ENCODE results near the gene PLD4.

PLD4 gene

DNA sequence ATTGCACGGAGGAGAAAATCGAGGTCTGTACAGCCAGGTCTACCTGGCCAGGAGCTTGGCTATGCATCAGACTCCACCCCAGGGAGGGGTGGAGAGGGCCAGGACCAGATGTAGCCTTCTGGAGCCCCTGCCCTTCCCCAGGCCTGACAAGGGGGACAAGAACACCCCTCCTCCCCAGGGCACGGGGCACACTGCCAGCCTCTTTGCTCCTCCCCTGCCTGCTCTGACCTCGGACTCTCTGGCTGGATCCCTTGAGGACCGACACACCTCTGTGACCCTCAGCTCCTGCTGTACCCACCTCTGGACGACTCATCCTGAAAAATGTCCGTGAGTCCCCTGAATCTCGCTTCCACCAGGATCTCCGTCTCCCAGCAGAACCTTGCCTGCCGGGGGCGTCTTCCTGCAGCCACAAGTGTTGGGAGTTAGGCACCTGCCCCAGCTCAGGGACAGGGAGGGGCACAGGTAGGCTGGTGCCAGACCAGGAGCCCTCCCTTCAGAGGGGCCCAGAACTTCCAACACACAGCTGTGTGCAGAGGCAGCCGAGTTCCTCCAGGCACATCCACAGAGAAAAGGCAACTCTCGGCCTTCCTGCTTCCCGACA, 31.7 kb downstream of the PLD4 start:
- TF ChIP-seq, protein P1, sequence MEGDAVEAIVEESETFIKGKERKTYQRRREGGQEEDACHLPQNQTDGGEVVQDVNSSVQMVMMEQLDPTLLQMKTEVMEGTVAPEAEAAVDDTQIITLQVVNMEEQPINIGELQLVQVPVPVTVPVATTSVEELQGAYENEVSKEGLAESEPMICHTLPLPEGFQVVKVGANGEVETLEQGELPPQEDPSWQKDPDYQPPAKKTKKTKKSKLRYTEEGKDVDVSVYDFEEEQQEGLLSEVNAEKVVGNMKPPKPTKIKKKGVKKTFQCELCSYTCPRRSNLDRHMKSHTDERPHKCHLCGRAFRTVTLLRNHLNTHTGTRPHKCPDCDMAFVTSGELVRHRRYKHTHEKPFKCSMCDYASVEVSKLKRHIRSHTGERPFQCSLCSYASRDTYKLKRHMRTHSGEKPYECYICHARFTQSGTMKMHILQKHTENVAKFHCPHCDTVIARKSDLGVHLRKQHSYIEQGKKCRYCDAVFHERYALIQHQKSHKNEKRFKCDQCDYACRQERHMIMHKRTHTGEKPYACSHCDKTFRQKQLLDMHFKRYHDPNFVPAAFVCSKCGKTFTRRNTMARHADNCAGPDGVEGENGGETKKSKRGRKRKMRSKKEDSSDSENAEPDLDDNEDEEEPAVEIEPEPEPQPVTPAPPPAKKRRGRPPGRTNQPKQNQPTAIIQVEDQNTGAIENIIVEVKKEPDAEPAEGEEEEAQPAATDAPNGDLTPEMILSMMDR (IDR thresholded peaks at IDR 0.05; ENCODE audit: insufficient read depth, low read depth, low read length, missing control alignments), result no peak
- no peak overlapping the region for H3K4me3 ChIP-seq (ENCODE audit: low read length)
- DNase-seq (ENCODE audit: low read depth), result no peak

DNA sequence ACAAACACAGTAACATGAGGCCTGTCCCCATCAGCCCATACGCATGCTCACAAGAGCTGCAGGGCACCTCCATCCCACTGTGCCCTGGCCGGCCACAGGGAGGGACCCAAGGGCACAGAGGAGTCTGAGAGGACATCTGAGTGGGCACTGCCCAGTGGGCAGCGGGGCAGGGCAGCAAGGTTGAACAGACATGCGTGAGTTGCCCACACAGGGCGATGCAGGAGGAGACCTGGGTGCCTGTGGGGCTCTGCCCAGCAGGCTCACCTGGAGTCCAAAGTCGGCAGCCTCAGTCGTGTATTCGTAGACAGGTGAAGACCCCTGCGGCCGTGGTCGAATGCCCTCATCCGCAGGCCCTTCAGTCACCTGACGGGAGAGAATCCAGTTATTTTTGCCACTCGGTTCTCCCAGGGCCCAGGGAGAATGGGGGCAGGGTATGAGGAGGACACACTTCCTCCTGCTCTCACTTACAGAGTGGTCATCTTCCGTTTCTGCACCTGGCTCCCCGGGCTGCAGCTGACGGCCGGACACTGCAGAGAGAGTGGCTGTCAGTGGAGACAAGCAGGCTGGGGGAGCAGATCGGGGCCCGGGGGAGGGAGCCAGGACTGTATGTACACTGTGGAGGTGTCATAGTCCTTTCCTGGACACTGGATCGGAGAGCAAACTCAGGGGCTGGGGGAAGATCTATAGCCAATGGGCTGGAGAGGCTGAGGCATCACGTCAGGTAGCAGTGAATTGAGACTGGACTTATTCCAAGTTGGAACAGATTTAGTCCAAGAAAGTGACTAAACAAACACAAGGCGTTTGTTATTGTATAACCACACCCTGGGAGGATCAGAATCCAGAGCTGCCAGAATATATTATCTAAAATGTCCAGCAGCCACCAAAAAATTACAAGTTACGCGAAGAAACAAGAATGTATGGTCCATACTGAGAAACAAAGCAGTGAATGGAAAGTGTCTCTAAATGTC, 32.8 kb downstream of the PLD4 start:
- H3K4me3 ChIP-seq (ENCODE audit: low read length), result no peak overlapping the region
- TF ChIP-seq, protein P1 (IDR thresholded peaks at IDR 0.05; ENCODE audit: insufficient read depth, low read depth, low read length, missing control alignments), result no peak
- DNase-seq (ENCODE audit: low read depth), result no peak

DNA sequence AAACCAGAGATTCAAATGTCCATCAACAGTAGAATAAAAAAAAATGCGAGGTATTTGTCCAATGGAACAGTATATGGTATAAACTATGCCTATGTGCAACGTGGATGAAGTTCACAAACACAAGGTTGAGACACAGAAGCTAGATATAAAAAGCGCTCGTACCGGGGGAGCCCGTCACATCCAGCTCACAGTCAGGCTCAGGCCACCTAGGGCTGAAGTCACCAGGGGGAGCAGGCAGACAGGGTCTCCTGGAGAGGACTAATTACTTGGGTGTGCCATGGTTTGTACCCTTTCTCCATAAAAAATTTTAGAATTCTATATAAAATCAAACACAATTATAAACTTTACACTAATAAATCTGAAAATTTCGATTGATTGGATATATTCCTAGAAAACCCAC, 39.9 kb downstream of the PLD4 start:
- H3K4me3 ChIP-seq (ENCODE audit: low read length), result no peak overlapping the region
- DNase-seq (ENCODE audit: low read depth), result no peak
- TF ChIP-seq, protein P1 (IDR thresholded peaks at IDR 0.05; ENCODE audit: insufficient read depth, low read depth, low read length, missing control alignments), result no peak

DNA sequence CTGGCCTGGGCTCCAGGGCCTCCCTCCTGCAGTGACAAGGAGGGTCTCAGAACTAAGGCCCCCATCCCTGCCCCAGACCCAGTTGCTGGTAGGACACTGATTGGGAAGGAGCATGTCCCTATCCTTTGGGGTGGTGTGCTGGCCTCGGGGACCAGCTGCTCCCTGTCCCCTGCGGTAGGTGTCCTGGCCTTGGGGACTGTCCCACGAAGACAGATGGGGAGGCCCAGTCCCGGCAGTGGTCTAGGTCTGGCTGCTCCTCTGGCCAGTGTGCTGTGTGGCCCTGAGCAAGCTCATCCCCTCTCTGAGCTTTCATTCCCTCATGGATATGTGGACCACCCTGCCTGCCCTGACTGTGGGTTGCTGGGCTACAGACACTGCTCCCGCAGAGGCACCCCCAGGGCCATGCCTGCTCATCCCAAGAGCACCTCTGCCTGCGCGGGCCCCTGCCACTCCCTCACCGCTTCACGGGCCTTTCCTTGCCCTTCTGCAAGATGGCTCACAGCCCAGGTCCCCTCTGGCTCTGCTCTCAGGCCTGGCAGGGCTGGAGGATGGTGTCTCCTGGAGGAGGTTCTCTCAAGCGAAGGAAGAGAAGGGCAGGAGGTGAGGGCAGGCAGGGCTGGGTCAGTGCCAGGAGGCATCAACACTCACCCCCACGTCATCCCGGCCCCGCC, 41.0 kb downstream of the PLD4 start:
- no peak for DNase-seq (ENCODE audit: low read depth)
- H3K4me3 ChIP-seq (ENCODE audit: low read length), result no peak overlapping the region
- TF ChIP-seq, protein P1 (IDR thresholded peaks at IDR 0.05; ENCODE audit: insufficient read depth, low read depth, low read length, missing control alignments), result no peak

DNA sequence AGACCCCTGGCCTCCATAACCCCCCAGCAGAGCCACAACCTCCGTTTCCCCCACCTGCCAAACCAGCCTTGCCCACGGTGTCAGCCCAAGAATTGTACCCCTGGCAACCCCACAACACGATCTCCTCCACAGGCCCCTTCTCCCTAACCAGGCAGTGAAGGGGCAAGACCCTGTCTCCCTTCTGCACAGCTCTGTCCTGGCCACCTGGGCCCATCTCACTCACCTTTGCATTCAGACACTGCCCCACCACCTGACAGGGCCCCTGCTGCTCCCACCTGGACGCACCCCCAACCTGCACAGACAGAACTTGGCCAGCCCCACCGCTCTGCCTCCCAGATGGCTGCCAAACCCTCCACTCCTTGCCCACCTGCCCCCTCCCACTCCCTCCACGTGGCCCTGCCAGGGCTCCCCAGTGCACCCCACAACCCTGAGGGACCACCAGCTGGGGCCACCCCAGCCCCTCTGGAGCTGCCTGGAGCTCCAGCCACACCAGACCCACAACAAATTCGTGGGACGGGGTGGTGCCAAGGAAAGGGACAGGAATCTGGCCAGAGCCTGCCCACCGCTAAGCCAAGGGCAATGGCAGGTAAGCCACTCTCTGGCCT, 41.7 kb downstream of the PLD4 start:
- TF ChIP-seq, protein P1 (IDR thresholded peaks at IDR 0.05; ENCODE audit: insufficient read depth, low read depth, low read length, missing control alignments), result no peak
- H3K4me3 ChIP-seq (ENCODE audit: low read length), result peak overlapping the region; percentile 96
- no peak for DNase-seq (ENCODE audit: low read depth)

DNA sequence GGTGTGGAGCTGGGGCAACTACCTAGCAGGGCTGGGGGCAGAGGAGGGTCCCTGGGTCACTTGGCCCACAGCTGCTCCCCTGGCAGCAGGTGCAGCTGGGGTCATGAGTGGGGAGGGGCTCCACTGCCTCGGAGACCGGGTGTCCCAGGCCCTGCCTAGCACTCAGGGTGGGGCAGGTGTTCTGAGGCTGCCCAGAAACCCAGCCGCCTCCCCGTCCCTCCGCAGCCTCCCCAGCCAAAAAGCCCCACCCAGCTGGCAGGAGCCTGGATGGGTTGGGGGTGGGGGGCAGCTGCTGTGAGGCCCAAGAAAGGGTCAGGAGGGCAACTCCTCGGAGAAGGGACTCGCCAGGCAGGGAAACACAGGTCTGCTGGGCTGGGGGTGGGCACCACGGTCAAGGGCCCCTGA, 42.3 kb downstream of the PLD4 start:
- peak overlapping the region; percentile 96 for H3K4me3 ChIP-seq (ENCODE audit: low read length)
- TF ChIP-seq, protein P1 (IDR thresholded peaks at IDR 0.05; ENCODE audit: insufficient read depth, low read depth, low read length, missing control alignments), result no peak

More for the DNA sequence above, 42.3 kb downstream of the PLD4 start:
- no peak for DNase-seq (ENCODE audit: low read depth)
